Measurements from ENCODE around the gene AK9. TPM values are rescaled to one million over a fixed set of nuclear protein-coding genes. Genes with fewer than 3 reads are reported as not detected.

Gene AK9
- total and polyA plus RNA-seq, 11 donors = 6.6 to 17.0 (median 9.1) TPM

GRCh38 chr6:109717971-109718370 is 27.0 kb upstream of the AK9 start:
- no peak for ATAC-seq
- Histone ChIP-seq H3K4me3 (no peak overlapping the region), H3K27me3 (no peaks in the 10 kb centered on the region), H3K9me3 (no peaks in the 10 kb centered on the region), H3K4me1 (peaks cover 0 to 13% (median 0%) of the 10 kb centered on the region in 12 donors), H3K36me3 (peaks cover 0 to 36% (median 17%) of the 10 kb centered on the region in 9 donors), H3K27ac (no peak overlapping the region)
- 79 to 86% (median 82%) methylated on average over 2 of the region's 2 CpGs for whole genome bisulfite sequencing, 4 donors
- no peak for DNase-seq
- TF ChIP-seq CTCF (IDR thresholded peaks at IDR 0.05) (no peak), POLR2A (IDR thresholded peaks at IDR 0.05) (no peak)
- intact Hi-C loops (cut with DNase I) = no loop called here

- WGBS, 4 donors = 94 to 99% (median 96%) methylated on average over 2 of the region's 2 CpGs
- H3K4me1 ChIP-seq = no peaks in the 10 kb centered on the region
- peaks cover 0 to 3% (median 0%) of the 10 kb centered on the region in 12 donors for H3K9me3 ChIP-seq
- intact Hi-C loops (cut with DNase I) = no loop called here
- H3K27me3 ChIP-seq = no peaks in the 10 kb centered on the region
- peaks cover 0 to 35% (median 17%) of the 10 kb centered on the region in 9 donors for H3K36me3 ChIP-seq
- no peak for TF ChIP-seq CTCF (IDR thresholded peaks at IDR 0.05)
- no peak for TF ChIP-seq POLR2A (IDR thresholded peaks at IDR 0.05)
- H3K27ac ChIP-seq = no peak overlapping the region
- DNase-seq (no peak), ATAC-seq (no peak)
- H3K4me3 ChIP-seq = no peak overlapping the region
Measured at GRCh38 chr6:109715616-109716015, 24.6 kb upstream of the AK9 start.

GRCh38 chr6:109714611-109715010 is 23.6 kb upstream of the AK9 start:
- TF ChIP-seq CTCF (IDR thresholded peaks at IDR 0.05) (no peak), POLR2A (IDR thresholded peaks at IDR 0.05) (no peak)
- 91 to 98% (median 96%) methylated on average over 1 of the region's 1 CpG for WGBS, 4 donors
- peaks cover 0 to 34% (median 17%) of the 10 kb centered on the region in 9 donors for H3K36me3 ChIP-seq
- H3K27ac ChIP-seq = no peak overlapping the region
- ATAC-seq (no peak), DNase-seq (no peak)
- no peaks in the 10 kb centered on the region for H3K27me3 ChIP-seq
- H3K9me3 ChIP-seq = peaks cover 0 to 7% (median 0%) of the 10 kb centered on the region in 12 donors
- intact Hi-C loops (cut with DNase I) = no loop called here
- H3K4me3 ChIP-seq = no peak overlapping the region
- H3K4me1 ChIP-seq = no peaks in the 10 kb centered on the region

- Histone ChIP-seq H3K27ac (no peak overlapping the region), H3K4me1 (no peaks in the 10 kb centered on the region), H3K27me3 (no peaks in the 10 kb centered on the region), H3K9me3 (peaks cover 0 to 12% (median 0%) of the 10 kb centered on the region in 12 donors), H3K4me3 (no peak overlapping the region), H3K36me3 (peaks cover 0 to 29% (median 12%) of the 10 kb centered on the region in 9 donors)
- ATAC-seq = no peak
- DNase-seq = no peak
- WGBS, 4 donors = 89 to 95% (median 92%) methylated on average over 3 of the region's 3 CpGs
- TF ChIP-seq CTCF (IDR thresholded peaks at IDR 0.05) (no peak), POLR2A (IDR thresholded peaks at IDR 0.05) (no peak)
- intact Hi-C loops (cut with DNase I) = no loop called here
Measured at GRCh38 chr6:109714166-109714565, 23.2 kb upstream of the AK9 start.
